K562 (cell line): ENCODE measurements around the gene H3-3A. TPM values are rescaled to one million over a fixed set of nuclear protein-coding genes. Genes with fewer than 3 reads are reported as not detected.

Experiments used
- ATAC-seq: fragments of 200-7000 bp; cut with Tn5 transposase; 3 replicates; pipeline ENCODE4 v1.9.1; 2020; ENCODE audit warnings: moderate library complexity
- BruUV-seq: library from RNA; stranded (reverse); fragments of 400-500 nt; replicated peaks from 2 replicates; lab custom pipeline; 2021; lab: Mats Ljungman, UMichigan
- CTCF ChIA-PET: fragments of 300-600 bp; formaldehyde crosslinking; extraction: SDS; loops from one replicate; lab custom pipeline; 2021; ENCODE audit warnings: low intra/inter-chr PET ratio; lab: Yijun Ruan, JAX
- POLR2A ChIA-PET: fragments of 300-600, 350-650 bp; sonication (Branson Sonifier 250); formaldehyde crosslinking; extraction: SDS; loops from one replicate; lab custom pipeline; 2021; ENCODE audit warnings: antibody characterized with exemption, inconsistent platforms; lab: Yijun Ruan, JAX
- DNase-seq, 4 experiments: peaks; one replicate each; pipeline versions ENCODE4 v3.0.0 to v3.0.0-alpha.2; 2011 to 2018; ENCODE audit warnings: low spot score in 3 of 4, mixed read lengths in 3 of 4; ENCODE audit errors: extremely low read depth in 1 of 4
- FAIRE-seq: peaks from 2 replicates; lab custom pipeline; 2011; peaks lifted over from hg19 to GRCh38; lab: Jason Lieb, UNC
- H2AFZ ChIP-seq: 2 replicates; pipeline ENCODE4 v1.6.0; 2011; ENCODE audit warnings: low read depth, low read length, control low read depth, inconsistent platforms
- H3K27ac ChIP-seq: fragments of 200-600 bp; 3 replicates; pipeline ENCODE4 v1.8.0; 2011; ENCODE audit warnings: low read depth, mild to moderate bottlenecking, control low read depth, inconsistent platforms, low read length, moderate library complexity, mixed read lengths; ENCODE audit errors: extremely low read depth
- H3K27me3 ChIP-seq, 2 experiments: fragments of 300-600 bp in 1 of 2; 2 replicates in 1 of 2; 3 replicates in 1 of 2; pipeline versions ENCODE4 v1.6.0 to v1.8.0; 2011; ENCODE audit warnings: inconsistent platforms in 2 of 2, low read length in 2 of 2, mild to moderate bottlenecking in 1 of 2, mixed read lengths in 1 of 2, moderate library complexity in 1 of 2; ENCODE audit not compliant: control insufficient read depth in 2 of 2, insufficient read depth in 2 of 2
- H3K36me3 ChIP-seq: fragments of 300-600 bp; 3 replicates; pipeline ENCODE4 v1.8.0; 2011; ENCODE audit warnings: mild to moderate bottlenecking, low read length, inconsistent platforms; ENCODE audit not compliant: control insufficient read depth, insufficient read depth
- H3K4me1 ChIP-seq, 2 experiments: fragments of 200-600 bp in 1 of 2; replicated peaks in 1 of 2; 2 replicates in 1 of 2; 3 replicates in 1 of 2; pipeline versions ENCODE4 v1.5.1 to v1.8.0; 2011; ENCODE audit warnings: inconsistent platforms in 2 of 2, low read length in 2 of 2, mild to moderate bottlenecking in 1 of 2, mixed read lengths in 1 of 2, moderate library complexity in 1 of 2; ENCODE audit not compliant: control insufficient read depth in 2 of 2, insufficient read depth in 2 of 2
- H3K4me2 ChIP-seq: 2 replicates; pipeline ENCODE4 v1.6.1; 2011; ENCODE audit warnings: low read length, control low read depth, inconsistent platforms, mixed read lengths; ENCODE audit not compliant: insufficient read depth
- H3K4me3 ChIP-seq: fragments of 200-600 bp; sonication (generic), shearing (Covaris generic); 2 replicates; pipeline ENCODE4 v1.5.1; 2016; ENCODE audit warnings: control low read depth, inconsistent platforms
- H3K79me2 ChIP-seq: fragments of 200-600 bp; 3 replicates; pipeline ENCODE4 v1.8.0; 2011; ENCODE audit warnings: low read length, inconsistent platforms; ENCODE audit not compliant: control insufficient read depth, insufficient read depth
- H3K9ac ChIP-seq, 2 experiments: 2 replicates each; pipeline versions ENCODE4 v1.6.0 to v1.6.1; 2011; ENCODE audit warnings: low read depth in 2 of 2, low read length in 2 of 2, control low read depth in 1 of 2, inconsistent platforms in 1 of 2, mild to moderate bottlenecking in 1 of 2, mixed read lengths in 1 of 2; ENCODE audit not compliant: insufficient read depth in 1 of 2
- H3K9me1 ChIP-seq: one replicate; pipeline ENCODE4 v1.6.0; 2011; ENCODE audit warnings: inconsistent platforms, mild to moderate bottlenecking, low read length, moderate library complexity; ENCODE audit not compliant: control insufficient read depth, insufficient read depth
- H3K9me3 ChIP-seq: replicated peaks from 2 replicates; pipeline ENCODE4 v1.5.1; 2011; ENCODE audit warnings: low read depth, low read length, inconsistent platforms; ENCODE audit not compliant: control insufficient read depth, insufficient read depth
- H4K20me1 ChIP-seq: replicated peaks from 2 replicates; pipeline ENCODE4 v1.6.1; 2011; ENCODE audit warnings: low read length, inconsistent platforms, mixed read lengths; ENCODE audit not compliant: control insufficient read depth, insufficient read depth
- BRD9 ChIP-seq: fragments of 450-650 bp; IDR thresholded peaks from 2 replicates; pipeline ENCODE4 v1.6.1; 2018; ENCODE audit warnings: low read depth; ENCODE audit not compliant: partially characterized antibody
- FOXK1 ChIP-seq: sonication (generic); formaldehyde crosslinking; IDR thresholded peaks from 2 replicates; pipeline ENCODE4 v1.8.0; 2022; ENCODE audit warnings: missing genetic modification reagents, mild to moderate bottlenecking, borderline replicate concordance
- POLR2AphosphoS2 ChIP-seq: IDR thresholded peaks from 2 replicates; pipeline ENCODE4 v1.6.1; 2012; ENCODE audit warnings: low read length, improper control_type of control experiment
- RBM25 ChIP-seq: fragments of 200-400 bp; formaldehyde crosslinking; IDR thresholded peaks from 2 replicates; pipeline ENCODE4 v1.6.1; 2018; ENCODE audit warnings: low read length, low read depth, moderate library complexity; ENCODE audit not compliant: severe bottlenecking
- RFX5 ChIP-seq: IDR thresholded peaks from 2 replicates; pipeline ENCODE4 v1.6.1; 2011; ENCODE audit warnings: low read depth, mild to moderate bottlenecking, improper control_type of control experiment, low read length
- SRSF7 ChIP-seq: fragments of 200-400 bp; formaldehyde crosslinking; optimal IDR thresholded peaks from 2 replicates; pipeline ENCODE3; 2017; ENCODE audit warnings: mild to moderate bottlenecking, low read depth, low read length
- U2AF1 ChIP-seq: fragments of 200-400 bp; formaldehyde crosslinking; optimal IDR thresholded peaks from 2 replicates; pipeline ENCODE3; 2017; ENCODE audit warnings: mild to moderate bottlenecking, low read depth, low read length, moderate library complexity
- ZNF121 ChIP-seq: sonication (generic); formaldehyde crosslinking; conservative IDR thresholded peaks from 2 replicates; pipeline ENCODE4 v1.8.0; 2022; ENCODE audit warnings: missing genetic modification reagents
- ZNF668 ChIP-seq: fragments of 250-450 bp; sonication (Bioruptor Pico); IDR thresholded peaks from 2 replicates; pipeline ENCODE4 v1.8.0; 2022; ENCODE audit warnings: mild to moderate bottlenecking, inconsistent platforms
- ZNF695 ChIP-seq: fragments of 450-650 bp; formaldehyde crosslinking; IDR thresholded peaks from 2 replicates; pipeline ENCODE4 v1.4.0; 2020; ENCODE audit warnings: mild to moderate bottlenecking, moderate library complexity
- WGBS: fragments of 100-300 bp; shearing (Covaris generic); methylation state at CpG from one replicate; pipeline ENCODE4 v1.1.6; 2016; ENCODE audit warnings: low coverage, mixed read lengths; ENCODE audit not compliant: insufficient coverage; ENCODE audit errors: missing lambda C conversion rate; 5-methylcytosine and 5-hydroxymethylcytosine counted together
- in situ Hi-C: fragments of 300-500 bp; cut with MboI; formaldehyde crosslinking; loops from 4 replicates; pipeline ENCODE4 v1.15.0; 2018; ENCODE audit warnings: inconsistent platforms, mixed read lengths
- intact Hi-C: fragments of 100-400 bp; cut with micrococcal nuclease; formaldehyde crosslinking; loops from 2 replicates; pipeline ENCODE4 v1.14.2; 2022
- polyA plus RNA-seq, 8 experiments: library from polyadenylated mRNA; depleted of rRNA in 4 of 8; stranded (reverse) in 5 of 8; unstranded in 3 of 8; fragments of >200 nt; fragmentation: Nextera tagmentation in 2 of 8; fragmentation: Illumina TruSeq in 1 of 8; extraction: Ambion mirVana in 2 of 8; extraction: Trizol in 1 of 8; gene quantifications; 2 replicates each; pipeline versions ENCODE4 v1.2.1 to v1.2.3, GENCODE V29; 2011 to 2014; ENCODE audit warnings: inconsistent platforms in 1 of 8, missing spikeins in 1 of 8
- total RNA-seq, 7 experiments: library from RNA; depleted of rRNA in 6 of 7; stranded (reverse); fragments of >200 nt in 6 of 7; fragmentation: Illumina TruSeq in 2 of 7; extraction: Trizol in 2 of 7; gene quantifications; 2 replicates each; pipeline versions ENCODE4 v1.2.1 to v1.2.3, GENCODE V29; 2011 to 2021; ENCODE audit warnings: low replicate concordance in 1 of 7
- TF ChIP-seq, protein P1 (sequence below): fragments of 250-450 bp; sonication (Bioruptor Pico); IDR thresholded peaks from 2 replicates; pipeline ENCODE4 v1.4.0; 2020
- TF ChIP-seq, protein P2 (sequence below): fragments of 450-650 bp; IDR thresholded peaks from 2 replicates; pipeline ENCODE4 v1.6.1; 2017; ENCODE audit warnings: antibody characterized with exemption, mild to moderate bottlenecking

Gene H3-3A
- total and polyA plus RNA-seq, 9 of the 15 experiments (the other 6 are each of a cell fraction or from before 2014, with no cell fraction given), result 426 to 1,083 (median 591) TPM

DNA sequence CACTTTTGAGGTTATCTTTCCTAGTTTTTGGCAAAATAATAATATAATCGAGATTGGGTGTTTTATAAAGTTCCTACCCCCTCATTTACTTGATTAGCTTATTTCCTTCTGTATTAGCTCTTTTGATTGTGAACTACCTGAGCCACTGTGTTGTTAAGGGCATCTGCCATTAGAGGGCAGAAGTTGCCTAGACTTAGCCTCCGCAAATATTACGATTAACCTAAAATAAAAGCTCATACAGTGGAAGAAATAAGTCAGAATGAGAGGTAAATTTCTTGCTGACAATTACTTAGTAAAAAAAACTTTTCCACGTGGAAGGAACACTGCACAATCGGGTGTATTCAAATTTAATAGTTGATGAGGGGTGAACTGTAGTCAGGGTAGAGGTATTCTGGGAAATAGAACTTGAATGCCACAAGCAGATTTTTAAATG, 2.3 kb downstream of the H3-3A start:
- BruUV-seq, result no TSS peak
- TF ChIP-seq, protein P1, sequence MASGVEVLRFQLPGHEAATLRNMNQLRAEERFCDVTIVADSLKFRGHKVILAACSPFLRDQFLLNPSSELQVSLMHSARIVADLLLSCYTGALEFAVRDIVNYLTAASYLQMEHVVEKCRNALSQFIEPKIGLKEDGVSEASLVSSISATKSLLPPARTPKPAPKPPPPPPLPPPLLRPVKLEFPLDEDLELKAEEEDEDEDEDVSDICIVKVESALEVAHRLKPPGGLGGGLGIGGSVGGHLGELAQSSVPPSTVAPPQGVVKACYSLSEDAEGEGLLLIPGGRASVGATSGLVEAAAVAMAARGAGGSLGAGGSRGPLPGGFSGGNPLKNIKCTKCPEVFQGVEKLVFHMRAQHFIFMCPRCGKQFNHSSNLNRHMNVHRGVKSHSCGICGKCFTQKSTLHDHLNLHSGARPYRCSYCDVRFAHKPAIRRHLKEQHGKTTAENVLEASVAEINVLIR, result no peak
- TF ChIP-seq ZNF121 (no peak), SRSF7 (no peak), ZNF668 (0 out of 2 replicates have a peak, but pooled peaks have one; percentile 9), RFX5 (no peak), RBM25 (peak; percentile 27), U2AF1 (no peak), FOXK1 (no peak), BRD9 (peak; percentile 82), ZNF695 (CRISPR knock-in tag) (no peak), POLR2AphosphoS2 (no peak)
- TF ChIP-seq, protein P2, sequence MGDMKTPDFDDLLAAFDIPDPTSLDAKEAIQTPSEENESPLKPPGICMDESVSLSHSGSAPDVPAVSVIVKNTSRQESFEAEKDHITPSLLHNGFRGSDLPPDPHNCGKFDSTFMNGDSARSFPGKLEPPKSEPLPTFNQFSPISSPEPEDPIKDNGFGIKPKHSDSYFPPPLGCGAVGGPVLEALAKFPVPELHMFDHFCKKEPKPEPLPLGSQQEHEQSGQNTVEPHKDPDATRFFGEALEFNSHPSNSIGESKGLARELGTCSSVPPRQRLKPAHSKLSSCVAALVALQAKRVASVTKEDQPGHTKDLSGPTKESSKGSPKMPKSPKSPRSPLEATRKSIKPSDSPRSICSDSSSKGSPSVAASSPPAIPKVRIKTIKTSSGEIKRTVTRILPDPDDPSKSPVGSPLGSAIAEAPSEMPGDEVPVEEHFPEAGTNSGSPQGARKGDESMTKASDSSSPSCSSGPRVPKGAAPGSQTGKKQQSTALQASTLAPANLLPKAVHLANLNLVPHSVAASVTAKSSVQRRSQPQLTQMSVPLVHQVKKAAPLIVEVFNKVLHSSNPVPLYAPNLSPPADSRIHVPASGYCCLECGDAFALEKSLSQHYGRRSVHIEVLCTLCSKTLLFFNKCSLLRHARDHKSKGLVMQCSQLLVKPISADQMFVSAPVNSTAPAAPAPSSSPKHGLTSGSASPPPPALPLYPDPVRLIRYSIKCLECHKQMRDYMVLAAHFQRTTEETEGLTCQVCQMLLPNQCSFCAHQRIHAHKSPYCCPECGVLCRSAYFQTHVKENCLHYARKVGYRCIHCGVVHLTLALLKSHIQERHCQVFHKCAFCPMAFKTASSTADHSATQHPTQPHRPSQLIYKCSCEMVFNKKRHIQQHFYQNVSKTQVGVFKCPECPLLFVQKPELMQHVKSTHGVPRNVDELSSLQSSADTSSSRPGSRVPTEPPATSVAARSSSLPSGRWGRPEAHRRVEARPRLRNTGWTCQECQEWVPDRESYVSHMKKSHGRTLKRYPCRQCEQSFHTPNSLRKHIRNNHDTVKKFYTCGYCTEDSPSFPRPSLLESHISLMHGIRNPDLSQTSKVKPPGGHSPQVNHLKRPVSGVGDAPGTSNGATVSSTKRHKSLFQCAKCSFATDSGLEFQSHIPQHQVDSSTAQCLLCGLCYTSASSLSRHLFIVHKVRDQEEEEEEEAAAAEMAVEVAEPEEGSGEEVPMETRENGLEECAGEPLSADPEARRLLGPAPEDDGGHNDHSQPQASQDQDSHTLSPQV, result 0 out of 2 replicates have a peak, but pooled peaks have one; percentile 15

More for the DNA sequence above, 2.3 kb downstream of the H3-3A start:
- Histone ChIP-seq H3K79me2 (peaks cover 82% of the 10 kb centered on the region), H3K9me3 (no peaks in the 10 kb centered on the region; the same call in 1 of the 2 replicates), H4K20me1 (peaks cover 54% of the 10 kb centered on the region), H3K9ac (peak overlapping the region in 1 of 2 experiments; percentile 94; a peak in 2 of 4 replicates), H3K4me2 (peak overlapping the region; percentile 83), H2AFZ (no peak overlapping the region), H3K9me1 (peaks cover 9% of the 10 kb centered on the region), H3K36me3 (peaks cover 54% of the 10 kb centered on the region), H3K4me3 (peak overlapping the region; percentile 94), H3K27ac (peak overlapping the region; percentile 11; the same call in 2 of the 3 replicates), H3K4me1 (peaks cover 7 to 24% of the 10 kb centered on the region in 2 experiments), H3K27me3 (no peaks in the 10 kb centered on the region)
- ChIA-PET POLR2A (interaction anchor here (0.6 to 3.3 kb wide), 25 partner anchors 11 to 582 kb away, joined by 3 to 49 read pairs (median 4); partner anchors contain the start of gene SDE2), CTCF (interaction anchor here (0.6 to 3.3 kb wide), 15 partner anchors 45 to 590 kb away, joined by 3 to 56 read pairs (median 4); partner anchors contain the start of gene SDE2)
- in situ Hi-C loops (no loop called here), intact Hi-C loops (loop anchor here (1.0 to 5.0 kb wide), 6 partner anchors 46 to 253 kb away; partner anchors contain the start of genes EPHX1 and SDE2)
- 1% methylated on average over 5 of the region's 5 CpGs for WGBS
- peak in 2 of 4 experiments; percentile 58 to 77 for DNase-seq
- ATAC-seq, result peak; percentile 29
- FAIRE-seq, result peak; percentile 73
